Transverse colon (tissue), 4 donors: ENCODE results near the gene IMMP2L. TPM values are rescaled to one million over a fixed set of nuclear protein-coding genes. Genes with fewer than 3 reads are reported as not detected.

Source experiments
- DNase-seq: peaks from one replicate; pipeline ENCODE4 v3.0.0-alpha.2; 2019
- H3K27ac ChIP-seq, 4 donors: fragments of 200-600 bp; sonication (generic); 2 replicates each; pipeline ENCODE4 v1.5.1; 2016 to 2018; ENCODE audit warnings: inconsistent platforms in 4 of 4
- H3K27me3 ChIP-seq: fragments of 200-600 bp; sonication (generic); 2 replicates; pipeline ENCODE4 v1.5.1; 2017; ENCODE audit warnings: inconsistent platforms
- H3K36me3 ChIP-seq, 4 donors: fragments of 200-600 bp; sonication (generic); 2 replicates each; pipeline ENCODE4 v1.5.1; 2017 to 2019; ENCODE audit warnings: inconsistent platforms in 4 of 4
- H3K4me1 ChIP-seq, 4 donors: fragments of 200-600 bp; sonication (generic); 2 replicates each; pipeline ENCODE4 v1.5.1; 2017 to 2020; ENCODE audit warnings: inconsistent platforms in 4 of 4
- H3K4me3 ChIP-seq, 4 donors: fragments of 200-600 bp; sonication (generic); 1 replicate in 1 of 4; 2 replicates in 3 of 4; pipeline versions ENCODE4 v1.5.1 to v1.6.1; 2017 to 2019; ENCODE audit warnings: inconsistent platforms in 4 of 4
- H3K9me3 ChIP-seq, 2 donors: fragments of 200-600 bp; sonication (generic); 2 replicates each; pipeline ENCODE4 v1.5.1; 2017 to 2019; ENCODE audit warnings: inconsistent platforms in 2 of 2
- EP300 ChIP-seq: sonication (generic); formaldehyde crosslinking; IDR thresholded peaks from one replicate; pipeline ENCODE4 v1.6.1; 2017; ENCODE audit warnings: antibody characterized with exemption, low read depth
- POLR2A ChIP-seq: fragments of 450-650 bp; IDR thresholded peaks from one replicate; pipeline ENCODE4 v1.6.1; 2016; ENCODE audit warnings: antibody characterized with exemption, mild to moderate bottlenecking, moderate library complexity
- POLR2AphosphoS5 ChIP-seq, 3 donors: sonication (generic); formaldehyde crosslinking; IDR thresholded peaks; one replicate each; pipeline ENCODE4 v1.6.1; 2016; ENCODE audit warnings: antibody characterized with exemption in 3 of 3
- WGBS, 2 donors: methylation state at CpG; one replicate each; pipeline ENCODE4 v1.1.5; 2018; ENCODE audit warnings: low coverage in 1 of 2; 5-methylcytosine and 5-hydroxymethylcytosine counted together
- in situ Hi-C, 4 donors: fragments of 200-750 bp; cut with MboI; loops; one replicate each; pipeline versions ENCODE4 v1.15.0 to v1.15.1; 2017; ENCODE audit warnings: low sequenced_read_pairs in 3 of 4, low pct_ligation_motif_present in 1 of 4, low pct_unique_long_range_greater_than_20kb in 1 of 4
- intact Hi-C: fragments of 100-400 bp; cut with DNase I; formaldehyde crosslinking; loops from one replicate; pipeline ENCODE4 v1.15.1; 2023; ENCODE audit warnings: low total_unique reads
- total RNA-seq, 4 donors: library from RNA; depleted of rRNA; stranded (reverse); fragments of >200 nt; gene quantifications; one replicate each; pipeline ENCODE4 v1.1.0, GENCODE V29; 2016
- TF ChIP-seq, protein P1 (sequence below), 5 experiments: fragments of 200-600 bp in 3 of 5; fragments of 450-650 bp in 2 of 5; sonication (generic) in 3 of 5; IDR thresholded peaks; 1 replicate in 2 of 5; 2 replicates in 3 of 5; pipeline ENCODE4 v1.5.1; 2016 to 2017; ENCODE audit warnings: antibody characterized with exemption in 5 of 5, inconsistent platforms in 3 of 5, mild to moderate bottlenecking in 2 of 5, moderate library complexity in 1 of 5

Gene IMMP2L
- total RNA-seq, 4 donors from 2014 or later = 8.6 to 69.6 (median 10.9) TPM

DNA sequence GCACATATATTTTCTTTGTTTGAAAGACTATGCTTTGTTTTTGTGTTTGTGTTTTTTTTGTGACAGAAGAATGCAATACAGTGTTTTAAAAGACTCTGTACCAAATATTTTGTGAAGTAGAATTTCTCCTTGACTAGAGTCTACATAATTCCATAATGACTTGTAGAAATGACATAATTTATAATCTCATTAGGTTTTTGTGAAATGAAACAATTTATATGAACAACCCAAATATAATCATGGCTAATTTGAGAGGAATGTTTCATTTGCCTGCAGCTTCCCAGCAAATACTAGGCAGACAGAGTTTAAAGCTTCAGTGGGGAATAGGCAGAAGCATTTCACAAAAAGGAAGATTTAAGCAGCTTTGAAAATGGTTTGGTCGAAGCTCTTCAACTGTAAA, 686.9 kb downstream of the IMMP2L start:
- in situ Hi-C loops = no loop called here
- intact Hi-C loops = no loop called here

DNA sequence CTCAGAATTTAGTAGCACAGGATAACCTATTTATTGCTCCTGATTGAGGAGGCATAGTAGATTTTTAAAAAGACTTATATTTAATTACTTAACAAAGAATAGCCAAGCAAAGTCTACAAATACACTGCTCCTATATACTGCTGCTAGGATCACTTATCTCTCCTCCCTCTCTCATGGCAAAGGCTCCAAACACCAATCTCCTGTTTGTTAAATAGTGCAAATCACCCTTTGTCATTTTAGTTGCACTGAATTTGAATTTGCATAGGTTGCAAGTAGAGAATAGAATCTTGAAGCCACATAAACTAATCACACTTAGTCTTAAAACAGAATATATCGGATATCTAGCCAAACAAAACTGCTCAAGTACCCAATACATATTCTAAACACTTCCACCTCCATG, 690.4 kb downstream of the IMMP2L start:
- no peaks in the 10 kb centered on the region for H3K27me3 ChIP-seq
- WGBS, 2 donors = 97 to 100% methylated on average over 1 of the region's 1 CpG
- intact Hi-C loops (no loop called here), in situ Hi-C loops (no loop called here)
- no peaks in the 10 kb centered on the region for H3K36me3 ChIP-seq
- TF ChIP-seq POLR2AphosphoS5 (IDR thresholded peaks at IDR 0.05) = no peak
- H3K4me1 ChIP-seq = no peaks in the 10 kb centered on the region
- H3K9me3 ChIP-seq = no peaks in the 10 kb centered on the region
- H3K4me3 ChIP-seq = no peak overlapping the region
- H3K27ac ChIP-seq = no peak overlapping the region
- DNase-seq = no peak

More for the DNA sequence above, 686.9 kb downstream of the IMMP2L start:
- no peak for TF ChIP-seq POLR2AphosphoS5 (IDR thresholded peaks at IDR 0.05)
- Histone ChIP-seq H3K36me3 (no peaks in the 10 kb centered on the region), H3K27ac (no peak overlapping the region), H3K4me1 (no peaks in the 10 kb centered on the region), H3K4me3 (no peak overlapping the region), H3K27me3 (no peaks in the 10 kb centered on the region), H3K9me3 (no peaks in the 10 kb centered on the region)
- WGBS, 2 donors = 68 to 100% methylated on average over 1 of the region's 1 CpG
- no peak for DNase-seq

DNA sequence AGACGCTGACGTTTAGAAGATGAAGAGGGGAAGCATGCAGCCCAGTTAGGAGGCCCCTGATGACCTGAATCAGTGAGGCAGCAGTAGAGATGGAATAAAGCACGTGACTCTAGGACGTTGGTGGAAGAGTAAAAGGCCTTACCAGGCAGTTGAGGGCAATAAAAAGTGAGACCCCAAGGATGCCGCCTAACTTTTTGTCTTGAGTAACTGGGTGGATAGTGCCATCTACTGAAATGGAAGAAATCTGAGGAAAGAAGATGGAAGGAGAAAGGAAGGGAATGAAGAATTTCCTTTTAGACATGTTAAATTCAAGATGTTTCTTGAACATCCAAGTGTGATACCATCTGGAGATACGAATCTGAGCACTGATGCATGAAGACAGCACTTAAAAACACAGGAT, 691.4 kb downstream of the IMMP2L start:
- no peaks in the 10 kb centered on the region for H3K27me3 ChIP-seq
- no peak overlapping the region for H3K4me3 ChIP-seq
- no peak for DNase-seq
- TF ChIP-seq POLR2A (no peak), POLR2AphosphoS5 (IDR thresholded peaks at IDR 0.05) (no peak), EP300 (no peak)
- TF ChIP-seq, protein P1, sequence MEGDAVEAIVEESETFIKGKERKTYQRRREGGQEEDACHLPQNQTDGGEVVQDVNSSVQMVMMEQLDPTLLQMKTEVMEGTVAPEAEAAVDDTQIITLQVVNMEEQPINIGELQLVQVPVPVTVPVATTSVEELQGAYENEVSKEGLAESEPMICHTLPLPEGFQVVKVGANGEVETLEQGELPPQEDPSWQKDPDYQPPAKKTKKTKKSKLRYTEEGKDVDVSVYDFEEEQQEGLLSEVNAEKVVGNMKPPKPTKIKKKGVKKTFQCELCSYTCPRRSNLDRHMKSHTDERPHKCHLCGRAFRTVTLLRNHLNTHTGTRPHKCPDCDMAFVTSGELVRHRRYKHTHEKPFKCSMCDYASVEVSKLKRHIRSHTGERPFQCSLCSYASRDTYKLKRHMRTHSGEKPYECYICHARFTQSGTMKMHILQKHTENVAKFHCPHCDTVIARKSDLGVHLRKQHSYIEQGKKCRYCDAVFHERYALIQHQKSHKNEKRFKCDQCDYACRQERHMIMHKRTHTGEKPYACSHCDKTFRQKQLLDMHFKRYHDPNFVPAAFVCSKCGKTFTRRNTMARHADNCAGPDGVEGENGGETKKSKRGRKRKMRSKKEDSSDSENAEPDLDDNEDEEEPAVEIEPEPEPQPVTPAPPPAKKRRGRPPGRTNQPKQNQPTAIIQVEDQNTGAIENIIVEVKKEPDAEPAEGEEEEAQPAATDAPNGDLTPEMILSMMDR (IDR thresholded peaks at IDR 0.05) = no peak
- H3K4me1 ChIP-seq = no peaks in the 10 kb centered on the region
- intact Hi-C loops (no loop called here), in situ Hi-C loops (no loop called here)
- no peaks in the 10 kb centered on the region for H3K36me3 ChIP-seq
- no peaks in the 10 kb centered on the region for H3K9me3 ChIP-seq
- no peak overlapping the region for H3K27ac ChIP-seq
- 88 to 89% methylated on average over 6 of the region's 6 CpGs for WGBS, 2 donors

DNA sequence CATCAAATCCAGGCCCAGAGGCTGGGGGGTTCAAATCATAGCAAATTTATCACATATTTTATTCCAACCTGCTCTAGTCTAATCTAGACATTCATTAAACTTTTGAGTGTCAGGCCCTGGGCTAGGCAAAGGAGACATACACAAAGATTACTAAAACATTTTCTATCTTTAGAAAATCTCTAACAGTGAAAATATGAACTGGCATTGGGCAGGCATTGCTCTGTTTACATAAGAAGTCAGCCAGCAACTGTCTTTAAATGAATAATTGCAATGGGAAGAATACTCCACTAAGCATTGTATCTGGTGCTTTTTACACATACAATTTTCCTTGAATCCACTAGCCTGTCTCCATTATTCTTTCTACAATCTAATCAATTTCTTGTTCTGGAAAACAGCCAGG, 693.8 kb downstream of the IMMP2L start:
- Histone ChIP-seq H3K4me1 (no peaks in the 10 kb centered on the region), H3K9me3 (no peaks in the 10 kb centered on the region), H3K27me3 (no peaks in the 10 kb centered on the region), H3K27ac (no peak overlapping the region), H3K4me3 (no peak overlapping the region), H3K36me3 (no peaks in the 10 kb centered on the region)
- in situ Hi-C loops (no loop called here), intact Hi-C loops (no loop called here)
- TF ChIP-seq POLR2A (no peak), POLR2AphosphoS5 (IDR thresholded peaks at IDR 0.05) (no peak), EP300 (no peak)
- TF ChIP-seq, protein P1 (IDR thresholded peaks at IDR 0.05) = no peak
- DNase-seq = no peak

DNA sequence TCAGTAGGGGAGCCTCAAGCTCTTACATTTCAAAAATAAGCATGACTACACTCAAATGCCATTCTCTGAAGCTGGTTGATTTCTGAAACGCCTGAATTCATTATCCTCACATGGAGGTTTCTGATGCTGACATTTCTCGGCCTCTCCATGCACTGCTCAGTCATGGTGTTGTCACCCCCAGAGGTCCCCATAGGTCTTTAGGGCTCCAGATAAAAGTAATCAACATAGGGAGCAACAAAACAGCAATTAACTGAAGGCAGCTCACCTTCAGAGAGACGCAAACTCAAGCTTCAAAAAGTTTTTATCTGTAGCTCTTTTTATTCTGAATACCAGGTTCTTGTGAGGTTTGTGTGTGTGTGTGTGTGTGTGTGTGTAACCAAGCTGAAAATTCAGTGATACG, 694.5 kb downstream of the IMMP2L start:
- intact Hi-C loops (no loop called here), in situ Hi-C loops (no loop called here)
- Histone ChIP-seq H3K4me1 (no peaks in the 10 kb centered on the region), H3K36me3 (no peaks in the 10 kb centered on the region), H3K27ac (no peak overlapping the region), H3K9me3 (no peaks in the 10 kb centered on the region), H3K4me3 (no peak overlapping the region), H3K27me3 (no peaks in the 10 kb centered on the region)
- DNase-seq = no peak
- 96 to 100% methylated on average over 4 of the region's 4 CpGs for WGBS, 2 donors
- TF ChIP-seq EP300 (no peak), POLR2AphosphoS5 (IDR thresholded peaks at IDR 0.05) (no peak), POLR2A (no peak)
- TF ChIP-seq, protein P1 (IDR thresholded peaks at IDR 0.05) = no peak
